Sigmoid colon (tissue), 7 donors: ENCODE data around the gene SELPLG. TPM values are rescaled to one million over a fixed set of nuclear protein-coding genes. Genes with fewer than 3 reads are reported as not detected.

Source experiments
- DNase-seq: peaks from one replicate; pipeline ENCODE4 v3.0.0-alpha.2; 2019
- H3K27ac ChIP-seq, 4 donors: fragments of 200-600 bp; sonication (generic); one replicate each; pipeline ENCODE4 v1.5.1; 2016 to 2019; ENCODE audit warnings: mild to moderate bottlenecking in 1 of 4
- H3K27me3 ChIP-seq, 3 donors: fragments of 200-600 bp; sonication (generic); one replicate each; pipeline ENCODE4 v1.5.1; 2019; ENCODE audit warnings: mild to moderate bottlenecking in 1 of 3
- H3K36me3 ChIP-seq, 4 donors: fragments of 200-600 bp; sonication (generic); one replicate each; pipeline ENCODE4 v1.5.1; 2016 to 2019
- H3K4me1 ChIP-seq, 4 donors: fragments of 200-600 bp; sonication (generic); one replicate each; pipeline ENCODE4 v1.5.1; 2017 to 2019
- H3K4me3 ChIP-seq, 4 donors: fragments of 200-600 bp; sonication (generic); one replicate each; pipeline ENCODE4 v1.5.1; 2017 to 2019; ENCODE audit warnings: mild to moderate bottlenecking in 2 of 4, moderate library complexity in 1 of 4
- H3K9me3 ChIP-seq, 4 donors: fragments of 200-600 bp in 3 of 4; sonication (generic) in 3 of 4; one replicate each; pipeline versions ENCODE4 v1.5.1 to v1.6.1; 2013 to 2019
- CTCF ChIP-seq, 4 experiments: fragments of 450-650 bp in 3 of 4; fragments of 200-600 bp in 1 of 4; IDR thresholded peaks; one replicate each; pipeline ENCODE4 v1.5.1; 2016 to 2019; ENCODE audit warnings: antibody characterized with exemption in 4 of 4, mild to moderate bottlenecking in 3 of 4, moderate library complexity in 2 of 4
- EP300 ChIP-seq, 4 donors: sonication (generic); formaldehyde crosslinking; IDR thresholded peaks; one replicate each; pipeline ENCODE4 v1.6.1; 2017; ENCODE audit warnings: antibody characterized with exemption in 4 of 4
- POLR2A ChIP-seq, 2 donors: fragments of 450-650 bp; IDR thresholded peaks; one replicate each; pipeline ENCODE4 v1.6.1; 2016; ENCODE audit warnings: antibody characterized with exemption in 2 of 2, mild to moderate bottlenecking in 2 of 2, moderate library complexity in 2 of 2
- POLR2AphosphoS5 ChIP-seq, 4 donors: sonication (generic); formaldehyde crosslinking; IDR thresholded peaks; one replicate each; pipeline ENCODE4 v1.6.1; 2017; ENCODE audit warnings: antibody characterized with exemption in 4 of 4
- WGBS, 2 donors: extraction: QIAGEN DNeasy Blood & Tissue Kit; methylation state at CpG; one replicate each; pipeline ENCODE4 v1.1.7; 2013; 5-methylcytosine and 5-hydroxymethylcytosine counted together
- intact Hi-C: fragments of 100-400 bp; cut with DNase I; formaldehyde crosslinking; loops from one replicate; pipeline ENCODE4 v1.15.1; 2023
- polyA plus RNA-seq, 3 donors: library from polyadenylated mRNA; stranded (reverse); fragments of 200-250 nt; gene quantifications; one replicate each; pipeline ENCODE4 v1.2.3, GENCODE V29; 2013
- total RNA-seq, 4 donors: library from RNA; depleted of rRNA; stranded (reverse); fragments of >200 nt; gene quantifications; one replicate each; pipeline ENCODE4 v1.1.0, GENCODE V29; 2016
- donor health status: healthy with polysubstance abuse.
- donor health status: Bipolar disorder and iron deficiency.
- donor health status: healthy.

Gene SELPLG
- total and polyA plus RNA-seq, 7 donors = 1.8 to 26.1 (median 6.7) TPM

- WGBS, 2 donors = 91 to 92% methylated on average over 11 of the region's 11 CpGs
- peak overlapping the region; percentile 4 to 77 (median 62) for H3K27ac ChIP-seq
Measured at GRCh38 chr12:108647585-108648287, 14.0 kb upstream of the SELPLG start.

GRCh38 chr12:108646600-108647579 lies 13.2 kb upstream of the SELPLG start:
- peaks cover 30 to 72% (median 46%) of the 10 kb centered on the region in 4 donors for H3K36me3 ChIP-seq
- H3K4me3 ChIP-seq = no peak overlapping the region
- DNase-seq = no peak
- intact Hi-C loops = no loop called here
- peak overlapping the region in 3 of 4 donors; percentile 32 to 77 (median 63) for H3K27ac ChIP-seq
- TF ChIP-seq POLR2A (IDR thresholded peaks at IDR 0.05) = no peak
- no peak for TF ChIP-seq EP300 (IDR thresholded peaks at IDR 0.05)
- TF ChIP-seq POLR2AphosphoS5 (IDR thresholded peaks at IDR 0.05) = no peak
- no peak for TF ChIP-seq CTCF (IDR thresholded peaks at IDR 0.05)
- no peaks in the 10 kb centered on the region for H3K27me3 ChIP-seq
- H3K9me3 ChIP-seq = no peaks in the 10 kb centered on the region
- H3K4me1 ChIP-seq = peaks cover 0 to 42% (median 32%) of the 10 kb centered on the region in 4 donors
- WGBS, 2 donors = 74 to 90% methylated on average over 10 of the region's 10 CpGs

More at GRCh38 chr12:108647585-108648287, 14.0 kb upstream of the SELPLG start:
- intact Hi-C loops = no loop called here
- H3K4me1 ChIP-seq = peaks cover 0 to 39% (median 31%) of the 10 kb centered on the region in 4 donors
- no peaks in the 10 kb centered on the region for H3K9me3 ChIP-seq
- H3K36me3 ChIP-seq = peaks cover 31 to 81% (median 49%) of the 10 kb centered on the region in 4 donors
- DNase-seq = no peak
- TF ChIP-seq POLR2AphosphoS5 (IDR thresholded peaks at IDR 0.05) = peak in 2 of 4 donors; percentile 21 to 31
- TF ChIP-seq CTCF (IDR thresholded peaks at IDR 0.05) = no peak
- H3K4me3 ChIP-seq = no peak overlapping the region
- H3K27me3 ChIP-seq = no peaks in the 10 kb centered on the region

- peak overlapping the region in 2 of 4 donors; percentile 30 to 32 for H3K27ac ChIP-seq
Measured at GRCh38 chr12:108645686-108646599, 12.2 kb upstream of the SELPLG start.

More at GRCh38 chr12:108645686-108646599, 12.2 kb upstream of the SELPLG start:
- DNase-seq = no peak
- Histone ChIP-seq H3K27me3 (no peaks in the 10 kb centered on the region), H3K9me3 (no peaks in the 10 kb centered on the region), H3K4me3 (no peak overlapping the region), H3K4me1 (peaks cover 0 to 51% (median 37%) of the 10 kb centered on the region in 4 donors), H3K36me3 (peaks cover 23 to 63% (median 38%) of the 10 kb centered on the region in 4 donors)
- TF ChIP-seq POLR2AphosphoS5 (IDR thresholded peaks at IDR 0.05) (no peak), CTCF (IDR thresholded peaks at IDR 0.05) (no peak), POLR2A (IDR thresholded peaks at IDR 0.05) (no peak), EP300 (IDR thresholded peaks at IDR 0.05) (no peak)
- WGBS, 2 donors = 81 to 94% methylated on average over 15 of the region's 15 CpGs
- intact Hi-C loops = no loop called here
